ENCODE measurements around the gene PAQR7. TPM values are rescaled to one million over a fixed set of nuclear protein-coding genes. Genes with fewer than 3 reads are reported as not detected.

The PAQR7 gene
- total RNA-seq, 1 donor from 2014 or later: 18.7 TPM

- H3K27me3 Mint-ChIP-seq (ENCODE audit: unreplicated experiment): peaks cover 7% of the 10 kb centered on the region
- H3K9me3 Mint-ChIP-seq (ENCODE audit: unreplicated experiment): no peaks in the 10 kb centered on the region
- H3K4me3 Mint-ChIP-seq (ENCODE audit: unreplicated experiment): peak overlapping the region; percentile 22
- no peak for DNase-seq (ENCODE audit: low spot score)
- no peak overlapping the region for H3K27ac Mint-ChIP-seq (ENCODE audit: unreplicated experiment)
- TF ChIP-seq CTCF (IDR thresholded peaks at IDR 0.05; ENCODE audit: unreplicated experiment): no peak
- peaks cover 22% of the 10 kb centered on the region for H3K36me3 Mint-ChIP-seq (ENCODE audit: low read depth, unreplicated experiment)
- H3K4me1 Mint-ChIP-seq (ENCODE audit: unreplicated experiment): peaks cover 9% of the 10 kb centered on the region
These were observed 62.3 kb downstream of the PAQR7 start for GRCh38 chr1:25813071-25813733.

Small RNA genes lying within 50 kb of the gene (microRNA-seq; reads per million reads assigned to microRNA genes)
- 1.1 reads per million, percentile 14 among the genes with 10 or more reads in this experiment for gene MIR3917 (ENCODE audit: unreplicated experiment)

Other genes starting within 250 kb of the PAQR7 start
- gene SELENON, start 75.5 kb downstream of the PAQR7 start, total RNA-seq (ENCODE audit: unreplicated experiment): 284 TPM
- 48.1 TPM for gene MTFR1L, start 55.8 kb downstream of the PAQR7 start, total RNA-seq (ENCODE audit: unreplicated experiment)
- 3.3 TPM for gene AUNIP, start 16.3 kb downstream of the PAQR7 start, total RNA-seq (ENCODE audit: unreplicated experiment)
- 972 TPM for gene STMN1, start 30.7 kb upstream of the PAQR7 start, total RNA-seq (ENCODE audit: unreplicated experiment)
- gene PAFAH2, start 122.4 kb upstream of the PAQR7 start, total RNA-seq (ENCODE audit: unreplicated experiment): 13.4 TPM
- gene EXTL1, start 146.1 kb upstream of the PAQR7 start, total RNA-seq (ENCODE audit: unreplicated experiment): 1.8 TPM
- not detected for gene SLC30A2, start 170.4 kb upstream of the PAQR7 start, total RNA-seq (ENCODE audit: unreplicated experiment)
- not detected for gene TRIM63, start 191.9 kb upstream of the PAQR7 start, total RNA-seq (ENCODE audit: unreplicated experiment)
- 6.8 TPM for gene PDIK1L, start 236.1 kb upstream of the PAQR7 start, total RNA-seq (ENCODE audit: unreplicated experiment)